K562 (cell line): ENCODE results near the gene PLAC9. TPM values are rescaled to one million over a fixed set of nuclear protein-coding genes. Genes with fewer than 3 reads are reported as not detected.

Experiments used
- ADNP ChIP-seq: fragments of 200-800 bp; sonication (Bioruptor generic); IDR thresholded peaks from 2 replicates; pipeline ENCODE4 v1.6.1; 2016; ENCODE audit warnings: missing genetic modification characterization, missing compliant biosample characterization
- ATF1 ChIP-seq, 2 experiments: fragments of 450-650 bp in 1 of 2; IDR thresholded peaks; 2 replicates each; pipeline ENCODE4 v1.6.1; 2016; ENCODE audit warnings: missing compliant biosample characterization in 1 of 2, missing genetic modification characterization in 1 of 2
- DNMT1 ChIP-seq: fragments of 450-650 bp; IDR thresholded peaks from 2 replicates; pipeline ENCODE4 v1.6.1; 2016; ENCODE audit warnings: antibody characterized with exemption, mild to moderate bottlenecking
- EP400 ChIP-seq: fragments of 450-650 bp; IDR thresholded peaks from 2 replicates; pipeline ENCODE4 v1.6.1; 2017; ENCODE audit warnings: antibody characterized with exemption, mild to moderate bottlenecking, moderate library complexity
- JUND ChIP-seq, 2 experiments: IDR thresholded peaks; 2 replicates in 1 of 2; 3 replicates in 1 of 2; pipeline ENCODE4 v1.6.1; 2011; ENCODE audit warnings: borderline replicate concordance in 2 of 2, low read depth in 2 of 2, low read length in 2 of 2, improper control_type of control experiment in 1 of 2, missing biosample characterization in 1 of 2, missing genetic modification characterization in 1 of 2, missing genetic modification reagents in 1 of 2
- L3MBTL2 ChIP-seq: fragments of 450-650 bp; IDR thresholded peaks from 2 replicates; pipeline ENCODE4 v1.6.1; 2016; ENCODE audit warnings: mild to moderate bottlenecking, moderate library complexity
- NONO ChIP-seq, 2 experiments: fragments of 200-400 bp in 1 of 2; fragments of 450-650 bp in 1 of 2; formaldehyde crosslinking in 1 of 2; IDR thresholded peaks; 2 replicates each; pipeline ENCODE4 v1.6.1; 2017; ENCODE audit warnings: low read depth in 2 of 2, mild to moderate bottlenecking in 2 of 2, moderate library complexity in 2 of 2, low read length in 1 of 2
- PHTF2 ChIP-seq: fragments of 250-450 bp; sonication (Bioruptor Pico); IDR thresholded peaks from 2 replicates; pipeline ENCODE4 v1.5.0; 2021; ENCODE audit warnings: mild to moderate bottlenecking
- PREB ChIP-seq: sonication (generic); formaldehyde crosslinking; IDR thresholded peaks from 2 replicates; pipeline ENCODE4 v1.8.1; 2023; ENCODE audit warnings: mild to moderate bottlenecking, missing genetic modification reagents
- SMARCA4 ChIP-seq: fragments of 450-650 bp; IDR thresholded peaks from 2 replicates; pipeline ENCODE4 v1.6.1; 2016
- SMARCA5 ChIP-seq: fragments of 450-650 bp; IDR thresholded peaks from 2 replicates; pipeline ENCODE4 v1.6.1; 2016
- SRSF1 ChIP-seq: fragments of 200-400 bp; formaldehyde crosslinking; IDR thresholded peaks from 2 replicates; pipeline ENCODE4 v1.6.1; 2017; ENCODE audit warnings: mild to moderate bottlenecking, low read depth, low read length, moderate library complexity
- TFAP4 ChIP-seq: sonication (generic); formaldehyde crosslinking; IDR thresholded peaks from 2 replicates; pipeline ENCODE4 v1.8.0; 2022; ENCODE audit warnings: missing genetic modification reagents, mild to moderate bottlenecking, moderate library complexity, borderline replicate concordance
- ZNF12 ChIP-seq: sonication (generic); formaldehyde crosslinking; IDR thresholded peaks from 2 replicates; pipeline ENCODE4 v1.4.0; 2020; ENCODE audit warnings: mild to moderate bottlenecking, missing genetic modification reagents
- ZNF408 ChIP-seq: fragments of 250-450 bp; sonication (Bioruptor Pico); IDR thresholded peaks from 2 replicates; pipeline ENCODE4 v1.4.0; 2020; ENCODE audit warnings: low read depth, mild to moderate bottlenecking, moderate library complexity
- polyA plus RNA-seq, 8 experiments: library from polyadenylated mRNA; depleted of rRNA in 4 of 8; stranded (reverse) in 5 of 8; unstranded in 3 of 8; fragments of >200 nt; fragmentation: Nextera tagmentation in 2 of 8; fragmentation: Illumina TruSeq in 1 of 8; extraction: Ambion mirVana in 2 of 8; extraction: Trizol in 1 of 8; gene quantifications; 2 replicates each; pipeline versions ENCODE4 v1.2.1 to v1.2.3, GENCODE V29; 2011 to 2014; ENCODE audit warnings: inconsistent platforms in 1 of 8, missing spikeins in 1 of 8
- total RNA-seq, 7 experiments: library from RNA; depleted of rRNA in 6 of 7; stranded (reverse); fragments of >200 nt in 6 of 7; fragmentation: Illumina TruSeq in 2 of 7; extraction: Trizol in 2 of 7; gene quantifications; 2 replicates each; pipeline versions ENCODE4 v1.2.1 to v1.2.3, GENCODE V29; 2011 to 2021; ENCODE audit warnings: low replicate concordance in 1 of 7
- TF ChIP-seq, protein P1 (sequence below): fragments of 450-650 bp; IDR thresholded peaks from 2 replicates; pipeline ENCODE4 v1.6.1; 2016; ENCODE audit warnings: missing biosample characterization, missing genetic modification characterization
- TF ChIP-seq, protein P2 (sequence below): fragments of 450-650 bp; IDR thresholded peaks from 2 replicates; pipeline ENCODE4 v1.7.1; 2018; ENCODE audit warnings: mild to moderate bottlenecking, low read depth; ENCODE audit not compliant: partially characterized antibody
- TF ChIP-seq, protein P3 (sequence below): fragments of 250-450 bp; sonication (Bioruptor Pico); IDR thresholded peaks from 2 replicates; pipeline ENCODE4 v1.8.0; 2021; ENCODE audit warnings: moderate library complexity, mild to moderate bottlenecking, inconsistent platforms
- TF ChIP-seq, protein P4 (sequence below): fragments of 250-450 bp; sonication (Bioruptor Pico); IDR thresholded peaks from 2 replicates; pipeline ENCODE4 v1.8.0; 2022; ENCODE audit warnings: moderate library complexity, mild to moderate bottlenecking, inconsistent platforms

PLAC9 gene
- total and polyA plus RNA-seq, 9 of the 15 experiments (the other 6 are each of a cell fraction or from before 2014, with no cell fraction given), result not detected

DNA sequence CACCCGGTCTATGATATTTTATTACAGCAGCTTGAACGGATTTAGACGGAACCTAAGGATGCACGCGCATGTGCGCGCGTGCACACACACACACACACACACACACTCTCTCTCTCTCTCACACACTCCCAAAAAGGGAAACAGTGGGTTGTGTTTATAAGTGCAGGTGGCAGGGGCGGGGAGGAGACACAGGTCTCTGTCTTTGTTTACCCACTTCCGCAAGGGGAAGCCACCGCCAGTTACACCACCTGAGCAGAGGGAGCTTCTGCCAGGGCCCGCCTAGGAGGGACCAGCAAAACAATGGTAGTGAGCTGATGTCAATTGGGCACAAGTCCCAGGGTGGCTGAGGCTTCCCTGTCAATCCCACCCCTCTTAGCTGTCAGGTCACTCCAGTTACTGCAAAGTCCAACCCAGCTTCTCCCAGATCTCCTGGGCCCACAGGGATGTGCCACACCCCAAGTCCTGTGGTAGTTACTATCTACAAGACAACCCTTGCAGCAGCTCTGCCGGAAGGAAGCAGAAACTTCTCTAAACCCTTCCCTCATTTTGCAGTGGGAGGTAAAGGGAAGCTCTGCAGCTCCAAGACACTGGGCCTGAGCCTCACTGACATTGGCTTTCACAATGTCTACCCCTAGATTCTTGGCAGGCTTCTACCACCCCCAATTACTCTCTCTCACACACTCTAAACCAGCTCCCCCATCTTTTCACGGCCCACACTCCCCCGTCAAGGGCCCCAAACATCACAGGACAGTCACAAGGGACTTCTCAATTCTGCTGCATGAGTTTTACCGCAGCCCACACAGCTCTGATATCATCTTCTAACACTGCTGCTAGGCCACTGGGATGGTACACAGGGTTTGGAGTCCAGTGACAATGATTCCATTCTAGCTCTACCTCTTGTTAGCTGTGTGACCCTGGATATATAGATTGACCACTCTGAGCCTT is 55.2 kb downstream of the PLAC9 start (continued):
- TF ChIP-seq, protein P1, sequence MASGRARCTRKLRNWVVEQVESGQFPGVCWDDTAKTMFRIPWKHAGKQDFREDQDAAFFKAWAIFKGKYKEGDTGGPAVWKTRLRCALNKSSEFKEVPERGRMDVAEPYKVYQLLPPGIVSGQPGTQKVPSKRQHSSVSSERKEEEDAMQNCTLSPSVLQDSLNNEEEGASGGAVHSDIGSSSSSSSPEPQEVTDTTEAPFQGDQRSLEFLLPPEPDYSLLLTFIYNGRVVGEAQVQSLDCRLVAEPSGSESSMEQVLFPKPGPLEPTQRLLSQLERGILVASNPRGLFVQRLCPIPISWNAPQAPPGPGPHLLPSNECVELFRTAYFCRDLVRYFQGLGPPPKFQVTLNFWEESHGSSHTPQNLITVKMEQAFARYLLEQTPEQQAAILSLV (tag), result no peak
- no peak for TF ChIP-seq TFAP4 (CRISPR knock-in tag)
- TF ChIP-seq ATF1 (CRISPR knock-in tag; IDR thresholded peaks at IDR 0.05), result no peak
- TF ChIP-seq ATF1 (tag; IDR thresholded peaks at IDR 0.05), result peak; percentile 55
- TF ChIP-seq, protein P2, sequence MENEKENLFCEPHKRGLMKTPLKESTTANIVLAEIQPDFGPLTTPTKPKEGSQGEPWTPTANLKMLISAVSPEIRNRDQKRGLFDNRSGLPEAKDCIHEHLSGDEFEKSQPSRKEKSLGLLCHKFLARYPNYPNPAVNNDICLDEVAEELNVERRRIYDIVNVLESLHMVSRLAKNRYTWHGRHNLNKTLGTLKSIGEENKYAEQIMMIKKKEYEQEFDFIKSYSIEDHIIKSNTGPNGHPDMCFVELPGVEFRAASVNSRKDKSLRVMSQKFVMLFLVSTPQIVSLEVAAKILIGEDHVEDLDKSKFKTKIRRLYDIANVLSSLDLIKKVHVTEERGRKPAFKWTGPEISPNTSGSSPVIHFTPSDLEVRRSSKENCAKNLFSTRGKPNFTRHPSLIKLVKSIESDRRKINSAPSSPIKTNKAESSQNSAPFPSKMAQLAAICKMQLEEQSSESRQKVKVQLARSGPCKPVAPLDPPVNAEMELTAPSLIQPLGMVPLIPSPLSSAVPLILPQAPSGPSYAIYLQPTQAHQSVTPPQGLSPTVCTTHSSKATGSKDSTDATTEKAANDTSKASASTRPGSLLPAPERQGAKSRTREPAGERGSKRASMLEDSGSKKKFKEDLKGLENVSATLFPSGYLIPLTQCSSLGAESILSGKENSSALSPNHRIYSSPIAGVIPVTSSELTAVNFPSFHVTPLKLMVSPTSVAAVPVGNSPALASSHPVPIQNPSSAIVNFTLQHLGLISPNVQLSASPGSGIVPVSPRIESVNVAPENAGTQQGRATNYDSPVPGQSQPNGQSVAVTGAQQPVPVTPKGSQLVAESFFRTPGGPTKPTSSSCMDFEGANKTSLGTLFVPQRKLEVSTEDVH, result no peak
- TF ChIP-seq PREB (CRISPR knock-in tag), result no peak
- no peak for TF ChIP-seq SRSF1
- TF ChIP-seq, protein P3, sequence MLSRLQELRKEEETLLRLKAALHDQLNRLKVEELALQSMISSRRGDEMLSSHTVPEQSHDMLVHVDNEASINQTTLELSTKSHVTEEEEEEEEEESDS (CRISPR knock-in tag), result no peak
- TF ChIP-seq NONO (IDR thresholded peaks at IDR 0.05; ENCODE audit: low read depth in 2 of 2, low read length in 1 of 2), result no peak
- TF ChIP-seq PHTF2, result no peak
- TF ChIP-seq EP400, result peak; percentile 59
- no peak; the same call in 1 of the 2 replicates for TF ChIP-seq DNMT1
- peak; percentile 66 for TF ChIP-seq JUND (IDR thresholded peaks at IDR 0.05; ENCODE audit: borderline replicate concordance, low read depth, low read length)
- peak; percentile 64; the same call in 1 of the 3 replicates for TF ChIP-seq JUND (tag; IDR thresholded peaks at IDR 0.05; ENCODE audit: borderline replicate concordance, low read depth, low read length)
- peak; percentile 36; the same call in 1 of the 2 replicates for TF ChIP-seq ADNP (tag)
- peak; percentile 73 for TF ChIP-seq SMARCA5
- peak; percentile 80 for TF ChIP-seq SMARCA4
- TF ChIP-seq ZNF12 (CRISPR knock-in tag), result no peak
- TF ChIP-seq L3MBTL2, result peak; percentile 38; the same call in 1 of the 2 replicates
- TF ChIP-seq, protein P4, sequence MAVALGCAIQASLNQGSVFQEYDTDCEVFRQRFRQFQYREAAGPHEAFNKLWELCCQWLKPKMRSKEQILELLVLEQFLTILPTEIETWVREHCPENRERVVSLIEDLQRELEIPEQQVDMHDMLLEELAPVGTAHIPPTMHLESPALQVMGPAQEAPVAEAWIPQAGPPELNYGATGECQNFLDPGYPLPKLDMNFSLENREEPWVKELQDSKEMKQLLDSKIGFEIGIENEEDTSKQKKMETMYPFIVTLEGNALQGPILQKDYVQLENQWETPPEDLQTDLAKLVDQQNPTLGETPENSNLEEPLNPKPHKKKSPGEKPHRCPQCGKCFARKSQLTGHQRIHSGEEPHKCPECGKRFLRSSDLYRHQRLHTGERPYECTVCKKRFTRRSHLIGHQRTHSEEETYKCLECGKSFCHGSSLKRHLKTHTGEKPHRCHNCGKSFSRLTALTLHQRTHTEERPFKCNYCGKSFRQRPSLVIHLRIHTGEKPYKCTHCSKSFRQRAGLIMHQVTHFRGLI (CRISPR knock-in tag), result no peak; the same call in 1 of the 2 replicates
- TF ChIP-seq ZNF408, result no peak
